ENCODE data around the gene LSM14A.
"Not testable (repeated sequence)": the region's sequence is repeated elsewhere in the genome, so short reads cannot be mapped to it uniquely, and the experiment has no call there.

The LSM14A gene

GRCh38 chr19:34159541-34159940 lies 12.8 kb upstream of the LSM14A start:
- not testable (repeated sequence) for DNase-seq

- not testable (repeated sequence) for DNase-seq
Observed at GRCh38 chr19:34161902-34162301, 10.4 kb upstream of the LSM14A start.

GRCh38 chr19:34165295-34165738 lies 7.0 kb upstream of the LSM14A start:
- no peak for DNase-seq

- not testable (repeated sequence) for DNase-seq
Observed at GRCh38 chr19:34169475-34170199, 2.7 kb upstream of the LSM14A start.

GRCh38 chr19:34171539-34171876 lies 796 bp upstream of the LSM14A start:
- peak; percentile 71 for DNase-seq

- DNase-seq, result peak; percentile 55
Observed at GRCh38 chr19:34172661-34173192, 423 bp downstream of the LSM14A start.

GRCh38 chr19:34173193-34173956 lies 1.1 kb downstream of the LSM14A start:
- peak; percentile 40 for DNase-seq

GRCh38 chr19:34175173-34175572 lies 2.9 kb downstream of the LSM14A start:
- not testable (repeated sequence) for DNase-seq

GRCh38 chr19:34176581-34176980 lies 4.3 kb downstream of the LSM14A start:
- DNase-seq, result no peak

GRCh38 chr19:34178274-34178610 lies 5.9 kb downstream of the LSM14A start:
- no peak for DNase-seq

- no peak for DNase-seq
Observed at GRCh38 chr19:34179066-34179465, 6.8 kb downstream of the LSM14A start.

GRCh38 chr19:34180273-34180672 lies 8.0 kb downstream of the LSM14A start:
- DNase-seq, result no peak

- no peak for DNase-seq
Observed at GRCh38 chr19:34180709-34181108, 8.4 kb downstream of the LSM14A start.

- DNase-seq, result no peak
Observed at GRCh38 chr19:34181111-34181864, 9.0 kb downstream of the LSM14A start.

- no peak for DNase-seq
Observed at GRCh38 chr19:34182125-34182524, 9.8 kb downstream of the LSM14A start.

- no peak for DNase-seq
Observed at GRCh38 chr19:34184880-34185491, 12.7 kb downstream of the LSM14A start.

GRCh38 chr19:34186205-34186604 lies 13.9 kb downstream of the LSM14A start:
- no peak for DNase-seq

GRCh38 chr19:34187011-34187410 lies 14.7 kb downstream of the LSM14A start:
- DNase-seq, result no peak

- no peak for DNase-seq
Observed at GRCh38 chr19:34188408-34188807, 16.1 kb downstream of the LSM14A start.

GRCh38 chr19:34189199-34189916 lies 17.1 kb downstream of the LSM14A start:
- no peak for DNase-seq

GRCh38 chr19:34189917-34190425 lies 17.7 kb downstream of the LSM14A start:
- no peak for DNase-seq

GRCh38 chr19:34191355-34191962 lies 19.2 kb downstream of the LSM14A start:
- no peak for DNase-seq
